HG03457 (cell line): ENCODE data around the gene VPS8.

Experiments used
- ATAC-seq: cut with Tn5 transposase; IDR thresholded peaks from one replicate; pipeline ENCODE4 v1.9.1; 2021; ENCODE audit warnings: moderate number of reproducible peaks; ENCODE audit not compliant: unreplicated experiment

The VPS8 gene

DNA sequence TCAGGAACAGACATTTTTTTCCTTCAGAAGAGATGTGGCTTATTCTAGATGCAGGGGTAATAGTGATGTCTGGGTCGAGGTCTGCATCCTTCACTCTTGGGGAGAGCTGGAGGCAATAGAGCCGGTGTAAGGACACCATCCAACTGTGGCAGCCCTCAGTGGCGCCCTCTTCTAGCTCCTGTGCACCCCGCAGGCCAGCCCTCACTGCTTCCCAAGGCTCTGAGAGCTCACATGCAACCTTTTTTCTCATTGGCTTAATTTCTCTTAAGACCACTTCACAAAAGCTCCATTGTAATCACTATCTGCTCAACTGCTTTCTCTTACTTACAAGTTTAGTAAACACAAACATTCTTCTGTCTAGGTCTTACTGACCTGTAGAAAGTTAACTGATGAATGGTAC lies 3.9 kb upstream of the VPS8 start:
- ATAC-seq: no peak

DNA sequence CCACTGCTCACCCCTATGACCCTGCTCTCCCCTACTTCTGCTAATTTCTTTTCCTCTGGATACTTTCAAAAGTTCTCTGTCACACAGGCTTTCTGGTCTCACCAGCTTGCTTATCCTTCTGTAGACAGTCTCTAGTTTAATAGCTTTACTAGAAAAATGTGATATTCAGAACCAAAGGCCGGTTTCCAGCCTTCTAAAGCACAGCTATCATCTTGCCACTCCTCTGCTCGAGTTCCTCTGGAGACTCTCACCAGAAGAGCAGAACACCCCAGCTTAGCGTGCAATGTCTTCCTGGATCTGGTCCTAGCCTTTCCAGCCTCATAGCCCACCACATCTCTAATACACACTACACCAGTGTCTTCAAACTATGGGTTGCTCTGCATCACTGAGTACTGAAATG lies 1.8 kb upstream of the VPS8 start:
- ATAC-seq: no peak

DNA sequence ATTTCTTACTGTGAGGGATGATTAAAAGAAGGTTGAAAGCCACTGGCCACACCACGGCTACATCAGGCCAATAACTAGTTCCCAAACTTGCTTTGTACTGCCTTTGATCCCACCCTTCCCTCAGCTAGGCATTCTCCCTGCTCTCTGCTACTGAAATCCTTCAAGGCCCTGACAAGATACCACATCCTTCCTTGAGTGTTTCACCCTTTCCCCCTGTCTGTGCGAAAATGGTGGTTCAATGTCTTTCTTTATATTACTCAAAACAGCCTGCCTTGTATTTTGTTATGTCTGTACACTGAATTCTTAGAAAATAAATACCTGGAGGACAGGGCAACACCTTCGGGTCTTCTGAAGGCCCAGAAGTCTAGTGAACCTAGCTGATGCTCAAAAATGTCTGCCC lies 932 bp upstream of the VPS8 start:
- no peak for ATAC-seq

DNA sequence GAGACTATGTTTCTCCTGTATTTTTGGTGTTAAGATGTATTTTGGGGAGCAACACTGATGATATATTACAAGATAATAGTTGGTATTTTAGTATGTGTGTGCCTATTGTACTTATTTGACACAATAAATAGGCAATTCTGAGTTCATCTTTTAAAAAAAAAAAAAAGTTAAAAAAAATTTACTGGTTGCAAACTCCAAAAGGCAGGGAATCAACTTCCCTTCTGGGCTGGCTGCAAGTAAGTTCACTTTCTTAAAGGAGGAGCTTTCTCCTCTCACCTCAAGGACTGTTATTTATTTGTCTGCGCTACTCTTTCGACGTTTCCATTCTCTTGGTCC lies 335 bp upstream of the VPS8 start:
- ATAC-seq: no peak

DNA sequence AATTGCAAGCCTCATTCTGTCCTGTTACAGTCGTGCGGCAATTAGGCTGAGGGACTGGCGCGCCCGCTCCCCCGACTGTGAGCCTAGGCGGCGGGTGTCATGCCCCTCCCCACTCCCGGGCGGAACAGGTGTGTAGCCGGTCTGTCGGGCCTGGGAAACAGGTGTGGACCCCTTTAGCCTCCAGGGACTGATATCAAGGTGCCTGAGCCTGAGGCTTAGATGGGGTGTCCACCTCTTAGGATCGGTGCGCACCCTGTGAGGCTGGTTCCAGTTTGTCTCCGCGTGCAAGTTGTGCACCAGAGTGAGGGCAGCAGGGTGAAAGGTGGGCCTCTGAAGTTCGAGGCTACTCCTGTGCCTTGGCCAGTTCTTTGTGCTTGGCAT lies 686 bp downstream of the VPS8 start:
- peak; percentile 31 for ATAC-seq

DNA sequence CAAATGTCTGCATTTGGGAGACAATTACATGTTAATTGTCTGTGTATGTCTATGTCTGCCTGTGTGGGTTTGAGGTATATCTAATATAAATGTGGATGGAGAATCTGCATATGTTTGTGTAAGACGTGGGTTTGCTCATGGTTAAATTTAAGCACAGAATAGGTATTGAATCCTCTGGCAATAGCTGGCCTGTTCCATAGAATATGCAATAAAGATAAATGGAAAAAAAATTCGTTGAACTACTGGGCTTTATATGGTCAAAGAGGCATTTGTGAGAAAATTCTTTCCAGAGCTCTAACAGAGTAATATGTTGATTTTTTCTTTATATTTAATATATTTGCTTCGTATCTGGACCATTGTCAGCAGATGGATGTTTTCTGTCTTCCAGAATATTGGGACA lies 1.4 kb downstream of the VPS8 start:
- ATAC-seq: no peak

DNA sequence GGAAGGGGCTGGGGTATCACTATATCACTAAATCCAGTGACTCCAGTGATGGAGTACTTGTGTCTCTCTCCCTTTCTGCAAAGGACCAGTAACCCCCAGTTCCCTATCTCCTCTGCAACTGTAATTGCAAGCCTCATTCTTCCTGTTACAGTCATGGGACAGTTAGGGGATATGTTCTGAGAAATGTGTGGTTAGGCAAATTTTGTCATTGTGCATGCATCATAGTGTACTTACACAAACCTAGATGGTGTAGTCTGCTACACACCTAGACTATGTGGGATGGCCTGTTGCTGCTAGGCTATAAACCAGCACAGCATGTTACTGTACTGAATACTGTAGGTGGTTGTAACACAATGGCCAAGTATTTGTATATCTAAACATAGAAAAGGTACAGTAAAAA lies 2.2 kb downstream of the VPS8 start:
- no peak for ATAC-seq

DNA sequence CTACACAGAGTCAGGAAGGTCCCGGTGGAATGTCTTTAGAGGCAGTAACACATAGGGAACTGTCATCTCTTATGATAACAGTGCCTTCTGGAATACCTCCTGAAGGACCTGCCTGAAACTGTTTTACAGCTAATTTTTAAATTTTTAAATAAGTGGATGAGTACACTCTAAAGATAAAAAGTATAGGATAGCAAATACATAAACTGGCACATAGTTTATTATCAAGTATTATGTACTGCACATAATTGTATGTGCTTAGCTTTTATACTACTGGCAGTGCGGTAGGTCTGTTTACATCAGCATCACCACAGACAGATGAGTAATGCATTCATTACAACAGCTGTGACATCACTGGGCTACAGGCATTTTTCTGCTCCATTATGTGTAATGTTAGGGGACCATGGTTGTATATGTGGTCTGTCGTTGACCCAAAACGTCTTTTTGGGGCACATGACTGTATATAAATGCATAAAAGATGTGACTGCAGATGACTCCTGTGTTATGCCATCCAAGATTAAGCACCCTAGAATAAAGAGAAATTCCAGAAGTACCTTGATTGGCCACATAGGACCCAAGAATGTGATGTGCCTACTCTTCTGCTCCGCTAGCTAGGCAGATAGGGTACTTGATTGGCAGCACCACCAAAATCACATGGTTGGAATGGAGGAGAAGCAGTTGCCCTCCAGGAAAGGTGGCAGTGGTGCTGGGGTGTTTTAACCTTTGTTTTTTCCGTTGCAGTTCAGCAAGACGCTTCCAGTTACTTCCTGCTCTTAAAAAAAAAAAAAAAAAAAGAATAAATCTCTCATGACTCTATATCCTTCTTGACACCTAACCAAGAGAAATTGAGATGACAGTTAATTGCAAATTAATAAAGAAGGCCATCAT lies 3.3 kb downstream of the VPS8 start:
- ATAC-seq: no peak

DNA sequence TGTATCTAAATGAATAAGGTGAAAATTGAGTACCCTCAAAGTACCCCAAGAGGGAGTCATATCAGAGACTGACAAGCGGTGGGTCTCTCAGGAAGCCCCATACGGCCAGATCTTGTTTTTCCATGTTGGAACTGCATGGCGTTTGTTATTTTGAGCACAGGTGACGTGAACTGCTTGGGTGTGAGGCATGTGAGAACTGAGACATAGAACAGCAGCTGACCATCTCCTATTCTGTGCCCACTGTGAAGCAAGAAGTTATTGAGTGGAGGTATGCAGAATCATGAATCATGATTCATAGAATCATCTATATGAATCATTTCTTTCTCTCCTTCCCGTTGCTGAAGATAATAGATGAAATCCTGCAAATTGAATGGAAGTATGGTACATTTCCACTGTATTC lies 4.6 kb downstream of the VPS8 start:
- ATAC-seq: no peak

DNA sequence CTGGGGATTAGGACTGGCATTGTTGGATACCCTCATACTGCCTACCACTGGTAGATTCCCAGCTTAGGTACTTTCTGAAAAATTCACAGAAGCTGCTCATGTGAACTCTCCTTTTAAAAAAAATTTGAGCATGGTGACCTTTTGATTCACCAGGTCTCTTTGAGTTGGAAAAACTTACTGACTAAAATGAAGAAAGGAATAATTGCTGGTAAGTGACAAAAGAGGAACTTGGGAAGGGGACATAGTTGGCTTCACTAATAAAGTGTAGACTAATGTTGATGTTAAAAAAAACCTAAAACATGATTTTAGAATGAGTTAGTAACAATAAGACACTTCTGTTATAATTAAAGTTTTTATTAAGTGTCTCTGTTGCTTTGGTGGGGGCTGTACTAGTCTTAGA lies 8.6 kb downstream of the VPS8 start:
- no peak for ATAC-seq

DNA sequence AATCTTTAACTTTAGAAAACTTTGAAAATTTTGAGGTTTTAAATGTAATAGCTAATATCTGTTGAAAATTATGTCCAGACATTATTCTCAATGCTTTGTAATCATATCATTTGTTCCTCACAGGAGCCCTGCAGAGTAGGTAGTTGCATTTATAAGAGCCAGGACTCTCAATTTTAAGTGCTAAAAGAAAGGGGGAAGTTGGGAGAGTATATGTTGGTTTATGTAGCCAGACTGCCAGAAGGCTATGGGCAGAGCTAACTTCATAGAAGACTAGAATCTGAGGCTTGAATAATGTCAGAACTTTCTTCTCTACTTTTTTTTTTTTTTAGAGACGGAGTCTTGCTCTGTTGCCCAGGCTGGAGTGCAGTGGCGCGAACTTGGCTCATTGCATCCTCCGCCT lies 9.1 kb downstream of the VPS8 start:
- ATAC-seq: no peak

DNA sequence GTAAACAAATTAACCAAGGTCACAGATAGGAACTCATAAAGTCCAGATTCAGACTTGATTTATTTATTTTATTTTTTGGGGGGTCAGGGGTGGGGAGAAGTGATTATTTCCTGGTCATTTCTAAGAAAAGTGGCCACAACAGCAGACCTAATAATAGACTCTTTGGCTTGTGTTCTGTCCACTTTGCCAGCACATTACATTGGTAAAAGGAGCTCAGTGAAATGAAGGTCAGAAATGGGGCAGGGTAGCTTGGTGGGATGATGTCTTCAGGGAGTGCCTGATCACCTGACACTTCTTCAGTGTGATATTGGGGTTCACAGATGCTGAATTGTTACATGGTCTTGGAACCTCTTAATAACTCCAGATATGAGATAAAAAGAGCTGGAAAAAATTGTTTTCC lies 10.1 kb downstream of the VPS8 start:
- ATAC-seq: no peak

DNA sequence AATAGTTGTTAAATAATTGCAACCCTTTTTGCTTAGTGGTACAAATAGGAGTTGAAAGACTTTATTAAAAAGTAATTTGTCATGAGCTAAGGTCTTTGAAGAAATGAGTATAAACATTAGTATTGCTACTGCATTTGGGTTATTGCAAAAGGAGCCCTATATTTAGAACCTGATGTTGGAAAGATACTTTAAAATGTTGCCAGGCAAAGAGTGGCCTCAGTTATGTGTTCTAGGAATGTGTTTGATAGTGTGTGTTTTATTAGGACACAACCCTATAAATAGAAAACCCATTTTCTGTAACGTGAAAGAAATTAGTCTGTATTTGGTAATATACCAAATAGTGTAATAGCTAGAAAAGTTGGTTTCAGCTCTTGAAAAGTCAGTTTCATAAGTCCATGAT lies 10.7 kb downstream of the VPS8 start:
- no peak for ATAC-seq

DNA sequence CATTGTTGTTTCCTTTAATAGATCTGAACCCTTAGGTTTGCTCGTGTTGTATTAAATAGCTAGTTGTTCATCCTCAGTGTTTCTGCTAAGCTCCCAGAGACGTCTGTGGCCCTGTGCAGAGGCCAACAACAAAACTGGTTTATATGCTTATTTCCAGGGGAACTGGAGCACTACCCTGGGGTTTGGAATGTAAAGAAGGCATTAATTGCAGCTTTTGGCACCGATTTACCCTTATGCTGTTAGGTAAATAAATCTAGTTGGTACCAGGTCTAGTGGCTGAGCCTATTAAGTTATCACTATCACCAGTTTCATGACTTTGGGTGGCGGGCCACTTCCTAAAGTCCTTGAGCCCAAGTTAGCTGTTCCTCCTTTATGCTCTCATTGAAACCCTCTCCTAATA lies 12.0 kb downstream of the VPS8 start:
- ATAC-seq: no peak

DNA sequence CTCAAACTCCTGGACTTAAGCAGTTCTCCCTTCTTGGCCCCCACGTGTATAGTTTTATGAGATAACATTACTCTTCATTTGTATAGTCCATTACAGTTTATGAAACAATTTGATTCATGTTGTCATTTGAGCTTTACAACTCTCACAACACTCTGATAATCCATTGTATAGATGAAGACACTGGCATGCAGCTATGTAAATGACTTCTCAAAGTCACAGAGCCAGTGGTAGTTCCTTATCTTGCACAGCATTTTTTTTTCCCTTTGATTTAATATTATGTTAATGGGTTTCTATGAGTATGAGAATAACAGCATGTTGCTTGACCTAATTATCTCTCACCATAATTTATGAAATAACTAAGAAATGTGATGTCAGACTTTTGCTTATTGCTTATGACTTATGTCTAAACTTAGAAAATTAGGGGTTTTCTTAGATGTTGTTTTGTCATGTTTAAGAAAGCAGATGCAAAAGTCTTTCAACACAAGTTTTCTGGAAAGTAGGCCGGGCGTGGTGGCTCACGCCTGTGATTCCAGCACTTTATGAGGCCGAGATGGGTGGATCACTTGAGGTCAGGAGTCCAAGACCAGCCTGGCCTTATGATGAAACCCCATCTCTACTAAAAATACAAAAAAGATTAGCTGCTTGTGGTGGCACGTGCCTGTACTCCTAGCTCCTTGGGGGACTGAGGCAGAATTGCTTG lies 13.3 kb downstream of the VPS8 start:
- no peak for ATAC-seq

DNA sequence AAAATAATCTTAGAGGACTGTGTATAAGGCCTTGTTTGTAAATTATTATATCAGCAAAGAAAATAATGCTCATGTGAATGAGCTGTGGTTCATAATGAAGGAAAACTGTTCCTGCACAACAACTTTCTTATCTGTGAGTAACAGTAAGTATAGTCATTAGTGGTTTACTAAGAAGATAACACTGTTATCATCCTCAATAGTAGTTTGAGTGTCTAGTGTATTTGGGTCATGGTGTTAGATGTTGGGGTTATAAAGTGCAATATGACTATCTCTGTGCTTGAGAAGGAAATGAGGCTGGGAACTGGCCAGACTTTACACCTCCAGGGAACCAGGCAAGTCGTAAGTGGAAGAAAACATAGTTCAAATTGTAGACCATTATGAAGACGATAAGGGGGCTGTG lies 15.6 kb downstream of the VPS8 start:
- no peak for ATAC-seq

DNA sequence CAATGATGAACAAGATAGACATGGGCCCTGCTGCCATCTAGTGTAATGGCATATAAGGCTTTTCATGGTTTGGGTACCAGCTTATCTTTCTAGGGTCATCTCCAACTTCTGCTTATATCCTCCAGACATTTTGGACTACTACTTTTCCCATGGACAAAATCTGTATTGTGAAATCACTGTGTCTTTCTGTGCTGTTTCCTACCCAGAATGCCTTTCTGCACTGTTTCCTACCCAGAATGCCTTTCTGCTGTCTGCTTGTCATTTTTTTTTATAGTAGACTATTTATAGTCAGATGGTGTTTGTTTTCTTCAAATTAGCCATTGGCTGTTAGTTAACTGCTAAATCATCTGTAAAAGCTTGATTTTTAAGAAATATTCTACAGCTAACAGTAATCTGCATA lies 20.1 kb downstream of the VPS8 start:
- no peak for ATAC-seq

DNA sequence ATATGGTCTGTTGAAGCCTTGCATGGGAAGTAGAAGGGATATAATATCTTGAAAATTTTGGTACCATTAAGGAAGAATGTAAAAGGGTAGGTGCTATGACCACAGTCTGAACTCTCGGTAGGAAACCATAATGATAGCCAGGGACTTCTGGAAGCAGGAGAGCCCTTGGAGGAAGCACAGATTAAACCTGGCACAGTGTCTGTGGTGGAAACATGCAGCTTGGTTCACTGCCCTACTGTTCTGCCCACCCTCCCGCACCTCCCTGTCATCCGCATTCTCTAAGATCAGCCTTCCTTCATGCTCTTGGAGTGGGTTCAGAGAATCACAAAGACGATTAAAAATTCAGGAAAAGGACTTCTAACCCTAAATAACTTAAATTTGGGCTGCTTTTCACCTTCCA lies 20.9 kb downstream of the VPS8 start:
- ATAC-seq: no peak

DNA sequence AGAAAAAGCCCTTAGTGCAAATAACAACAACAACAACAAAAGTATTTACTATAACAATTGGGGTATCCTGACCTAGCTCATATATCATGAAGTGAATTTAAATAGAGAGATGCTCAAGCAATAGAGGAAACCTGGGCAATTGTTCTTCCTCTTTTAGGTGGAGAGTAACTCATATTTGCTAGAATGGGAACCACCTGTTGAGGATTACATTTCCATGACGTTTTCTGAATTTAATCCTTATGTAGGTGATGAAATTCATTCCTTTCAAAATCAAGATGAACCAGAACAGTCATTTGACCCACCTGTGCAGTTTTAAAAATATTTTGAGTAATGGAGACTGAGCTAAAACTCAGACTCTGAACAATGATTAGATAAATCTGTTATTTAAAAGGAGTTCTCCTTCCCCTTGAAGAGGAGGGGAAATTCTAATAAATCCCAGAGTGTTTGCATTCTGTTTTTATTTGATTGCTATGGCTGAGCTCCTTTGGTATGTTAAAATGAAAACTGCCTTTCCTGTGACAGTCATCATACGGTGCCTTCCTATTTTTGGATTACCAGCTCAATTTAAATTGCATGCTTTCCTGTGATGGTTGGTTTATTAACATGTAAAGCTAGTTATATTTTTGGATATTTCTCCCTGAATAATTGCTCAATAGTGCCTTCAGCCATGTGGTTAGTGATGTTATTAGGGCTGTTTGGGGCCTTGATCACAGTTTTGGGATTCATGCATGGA lies 24.3 kb downstream of the VPS8 start:
- ATAC-seq: no peak

DNA sequence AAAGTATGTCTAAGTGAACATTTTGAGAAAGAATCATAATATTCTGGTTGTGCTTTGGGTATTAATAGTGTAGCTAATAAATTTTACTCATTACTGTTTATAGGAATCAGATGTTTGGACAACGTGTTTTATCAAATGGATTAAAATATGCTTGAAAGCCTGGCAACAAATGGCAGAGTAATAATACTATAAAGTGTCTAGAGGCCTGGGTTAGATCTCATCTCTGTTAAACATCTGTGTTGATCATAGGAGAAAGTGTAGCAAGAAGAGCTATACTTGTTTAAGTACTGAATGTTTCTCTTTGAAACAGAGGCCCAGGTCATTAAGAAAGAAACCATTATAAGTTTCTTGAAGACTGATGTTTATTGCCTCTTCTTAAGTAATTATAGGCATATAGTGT lies 30.5 kb downstream of the VPS8 start:
- no peak for ATAC-seq

DNA sequence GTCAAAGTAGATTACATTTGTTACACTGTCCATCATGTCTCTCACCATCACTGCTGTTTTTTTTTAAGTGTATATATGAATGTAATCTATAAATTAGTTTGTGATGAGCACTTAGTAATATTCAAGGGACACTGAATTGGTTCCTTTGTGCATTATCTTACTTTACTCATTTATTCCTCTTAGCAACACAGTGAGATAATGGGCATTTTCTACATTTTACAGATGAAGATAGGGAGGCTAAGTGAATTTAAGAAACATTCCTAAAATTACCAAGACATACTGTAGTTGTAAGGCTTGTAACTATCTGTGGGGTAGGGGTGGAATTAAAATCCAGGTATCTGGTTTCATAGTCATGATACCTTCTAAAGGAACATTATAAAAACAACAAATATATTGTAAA lies 33.9 kb downstream of the VPS8 start:
- no peak for ATAC-seq

DNA sequence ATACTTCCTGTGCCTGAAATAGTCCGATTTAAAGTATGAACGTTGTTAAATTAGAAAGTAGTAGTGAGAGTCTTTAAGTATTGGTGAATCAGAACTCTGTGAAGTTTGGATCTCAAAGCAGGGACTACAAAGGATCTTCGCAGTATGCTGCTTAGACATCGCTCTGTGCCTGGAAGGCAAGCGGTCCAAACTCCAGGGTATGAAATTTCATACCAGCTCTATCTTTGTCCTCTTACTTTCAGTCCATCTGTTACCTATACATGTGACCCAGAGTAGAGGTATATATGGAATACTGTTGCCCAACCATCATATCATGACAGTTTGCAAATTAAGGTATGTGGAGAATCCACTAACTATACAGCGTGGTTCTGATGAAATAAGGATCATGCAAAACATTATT lies 34.5 kb downstream of the VPS8 start:
- ATAC-seq: no peak
